PFSK-1 (cell line): Measurements from ENCODE around the gene ZSWIM3.

ENCODE experiments used
- FOXP2 ChIP-seq: optimal IDR thresholded peaks from 2 replicates; pipeline ENCODE3; 2011; ENCODE audit warnings: borderline replicate concordance, control low read depth, inconsistent platforms; ENCODE audit not compliant: insufficient read depth; ENCODE audit errors: extremely low read length, extremely low read depth
- POLR2AphosphoS5 ChIP-seq: IDR thresholded peaks from 2 replicates; pipeline ENCODE4 v1.6.1; 2012; ENCODE audit warnings: low read depth, mild to moderate bottlenecking, control low read depth, low read length, moderate library complexity
- REST ChIP-seq, 2 experiments: IDR thresholded peaks; 2 replicates each; pipeline versions ENCODE4 v1.6.1 to v1.8.0; 2011 to 2012; ENCODE audit warnings: low read depth in 2 of 2, low read length in 2 of 2, control low read depth in 1 of 2, inconsistent platforms in 1 of 2, mild to moderate bottlenecking in 1 of 2, moderate library complexity in 1 of 2; ENCODE audit not compliant: insufficient read depth in 1 of 2
- SIN3A ChIP-seq: IDR thresholded peaks from 2 replicates; pipeline ENCODE4 v1.6.1; 2012; ENCODE audit warnings: mild to moderate bottlenecking, low read length, moderate library complexity, borderline replicate concordance; ENCODE audit not compliant: insufficient read depth
- TAF1 ChIP-seq: IDR thresholded peaks from 2 replicates; pipeline ENCODE4 v1.6.1; 2012; ENCODE audit warnings: low read length, control low read depth, borderline replicate concordance; ENCODE audit not compliant: insufficient read depth

Gene ZSWIM3

GRCh38 chr20:45826381-45827019 is 30.9 kb upstream of the ZSWIM3 start:
- no peak for TF ChIP-seq POLR2AphosphoS5
- no peak for TF ChIP-seq REST (IDR thresholded peaks at IDR 0.05; ENCODE audit: insufficient read depth in 1 of 2, low read depth in 2 of 2, low read length in 2 of 2)
- TF ChIP-seq SIN3A: no peak
- TF ChIP-seq TAF1: no peak
- no peak for TF ChIP-seq FOXP2

- no peak for TF ChIP-seq REST (IDR thresholded peaks at IDR 0.05; ENCODE audit: insufficient read depth in 1 of 2, low read depth in 2 of 2, low read length in 2 of 2)
- no peak for TF ChIP-seq FOXP2
- TF ChIP-seq SIN3A: no peak
- TF ChIP-seq TAF1: no peak
- TF ChIP-seq POLR2AphosphoS5: no peak
Observed at GRCh38 chr20:45827030-45827652, 30.3 kb upstream of the ZSWIM3 start, which contains the start of gene TNNC2. Gene TNNC2 (minus strand): TSS chr20:45827312. CDS start chr20:45827248, 64 bp downstream.

- no peak for TF ChIP-seq TAF1
- TF ChIP-seq POLR2AphosphoS5: no peak
- no peak for TF ChIP-seq REST (IDR thresholded peaks at IDR 0.05; ENCODE audit: insufficient read depth in 1 of 2, low read depth in 2 of 2, low read length in 2 of 2)
- no peak for TF ChIP-seq FOXP2
- no peak for TF ChIP-seq SIN3A
Observed at GRCh38 chr20:45827712-45828111, 29.7 kb upstream of the ZSWIM3 start.

- TF ChIP-seq TAF1 (no peak), REST (IDR thresholded peaks at IDR 0.05; ENCODE audit: insufficient read depth in 1 of 2, low read depth in 2 of 2, low read length in 2 of 2) (no peak)
Observed at GRCh38 chr20:45828589-45828988, 28.8 kb upstream of the ZSWIM3 start.
